Measurements from ENCODE around the gene MPPE1.
A peak's percentile ranks its signal among the peaks of the same experiment; 100 is the strongest.
"Not testable (repeated sequence)": the region's sequence is repeated elsewhere in the genome, so short reads cannot be mapped to it uniquely, and the experiment has no call there.

The MPPE1 gene

DNA sequence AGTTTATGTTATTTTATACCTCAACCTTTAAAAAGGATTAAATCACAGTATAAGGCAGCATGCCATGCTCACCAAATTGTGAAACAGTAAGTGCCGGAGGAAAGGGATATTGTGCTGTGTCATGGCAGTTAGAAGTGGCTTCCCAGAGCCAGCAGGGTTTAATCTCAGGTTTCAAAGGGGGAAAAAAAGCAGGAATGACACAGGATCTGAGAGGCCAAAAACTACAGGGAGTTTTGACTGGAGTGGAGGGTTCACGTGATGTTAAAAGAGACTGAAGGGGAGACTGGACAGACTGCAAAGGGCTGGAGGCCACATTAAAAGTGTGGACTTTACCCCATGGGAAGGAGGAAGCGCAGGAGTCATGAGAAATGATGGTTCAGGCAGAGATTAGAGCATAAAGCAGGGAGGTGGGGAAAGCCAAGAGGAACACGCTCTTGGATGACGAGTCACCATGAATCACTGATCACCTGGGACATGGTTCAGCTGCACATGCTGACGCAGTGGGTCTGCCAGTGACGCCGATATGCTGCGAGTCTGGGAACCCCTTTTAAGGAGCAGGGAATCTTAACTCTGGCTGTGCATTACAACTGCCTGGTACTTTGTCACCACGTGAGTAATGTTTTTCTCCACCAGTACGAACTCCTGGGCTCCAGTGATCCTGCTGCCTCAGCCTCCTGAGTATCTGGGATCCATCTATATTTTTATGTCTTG, 50.8 kb downstream of the MPPE1 start:
- DNase-seq (ENCODE audit: low read depth) = peak; percentile 98

DNA sequence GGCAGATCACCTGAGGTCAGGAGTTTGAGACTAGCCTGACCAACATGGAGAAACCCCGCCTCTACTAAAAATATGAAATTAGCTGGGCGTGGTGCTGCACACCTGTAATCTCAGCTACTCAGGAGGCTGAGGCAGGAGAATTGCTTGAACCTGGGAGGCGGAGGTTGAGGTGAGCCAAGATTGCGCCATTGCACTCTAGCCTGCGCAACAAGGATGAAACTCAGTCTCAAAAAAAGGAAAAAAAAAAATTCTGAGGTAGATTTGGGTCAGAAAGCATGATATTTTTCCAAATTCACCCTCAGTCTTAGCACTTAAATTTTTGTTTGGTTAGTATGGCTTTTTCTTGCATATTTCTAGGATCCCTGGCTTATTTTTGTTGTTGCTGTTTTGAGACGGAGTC, 53.6 kb downstream of the MPPE1 start:
- not testable (repeated sequence) for DNase-seq (ENCODE audit: low read depth)

DNA sequence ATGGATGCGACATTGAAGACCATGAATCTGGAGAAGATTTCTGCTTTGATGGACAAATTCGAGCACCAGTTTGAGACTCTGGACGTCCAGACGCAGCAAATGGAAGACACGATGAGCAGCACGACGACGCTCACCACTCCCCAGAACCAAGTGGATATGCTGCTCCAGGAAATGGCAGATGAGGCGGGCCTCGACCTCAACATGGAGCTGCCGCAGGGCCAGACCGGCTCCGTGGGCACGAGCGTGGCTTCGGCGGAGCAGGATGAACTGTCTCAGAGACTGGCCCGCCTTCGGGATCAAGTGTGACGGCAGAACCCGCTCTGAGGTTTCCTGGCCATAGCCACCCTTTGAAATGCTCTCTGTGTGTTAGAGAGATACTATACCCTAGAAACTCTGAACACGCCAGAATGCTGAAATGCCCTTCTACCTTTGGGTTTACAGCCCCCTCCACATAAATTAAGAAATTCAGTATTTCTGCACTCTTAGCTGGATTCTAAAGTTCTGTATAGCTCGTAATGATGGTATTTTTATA, 56.2 kb downstream of the MPPE1 start:
- peak; percentile 33 for DNase-seq (ENCODE audit: low read depth)

DNA sequence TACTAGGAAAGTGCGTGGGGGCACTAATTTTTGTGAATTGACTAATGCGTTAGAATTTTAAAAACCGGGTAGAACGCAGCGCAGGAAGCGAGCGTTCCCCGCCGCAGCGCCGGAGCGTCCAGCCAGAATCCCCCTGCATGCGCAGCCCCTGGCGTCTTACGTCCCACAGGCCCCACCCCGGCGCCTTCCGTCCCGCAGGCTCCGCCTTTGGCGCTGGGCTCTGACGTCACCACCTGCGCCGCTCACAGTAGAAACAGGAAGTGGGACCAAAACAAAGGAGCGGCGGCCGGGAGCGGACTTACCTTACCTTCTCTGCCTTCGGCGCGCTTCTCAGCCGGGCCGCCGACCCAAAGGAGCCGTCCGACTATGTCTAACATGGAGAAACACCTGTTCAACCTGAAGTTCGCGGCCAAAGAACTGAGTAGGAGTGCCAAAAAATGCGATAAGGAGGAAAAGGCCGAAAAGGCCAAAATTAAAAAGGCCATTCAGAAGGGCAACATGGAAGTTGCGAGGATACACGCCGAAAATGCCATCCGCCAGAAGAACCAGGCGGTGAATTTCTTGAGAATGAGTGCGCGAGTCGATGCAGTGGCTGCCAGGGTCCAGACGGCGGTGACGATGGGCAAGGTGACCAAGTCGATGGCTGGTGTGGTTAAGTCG, 56.8 kb downstream of the MPPE1 start, which contains the start of gene CHMP1B:
CHMP1B (plus strand) TSS at position 268 of the 660 bp plus-strand sequence; CDS start at position 367, 99 bp downstream.
- peak; percentile 97 for DNase-seq (ENCODE audit: low read depth)

DNA sequence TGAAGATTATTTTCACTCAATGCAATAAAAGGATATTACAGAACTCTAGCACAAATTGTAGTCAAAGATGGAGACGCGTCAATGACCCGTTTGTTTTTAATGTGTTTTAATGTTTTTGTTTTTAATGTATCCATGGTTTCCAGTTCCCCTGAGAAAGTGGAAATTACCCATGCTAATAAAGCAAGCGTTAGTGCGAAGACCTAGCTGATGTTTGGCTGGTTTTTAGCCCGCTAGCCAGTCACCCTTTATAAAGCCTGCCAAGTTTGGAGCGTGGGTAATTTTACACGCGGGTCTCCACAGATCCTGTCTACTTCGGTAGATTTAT, 57.3 kb downstream of the MPPE1 start:
- DNase-seq (ENCODE audit: low read depth) = peak; percentile 74

DNA sequence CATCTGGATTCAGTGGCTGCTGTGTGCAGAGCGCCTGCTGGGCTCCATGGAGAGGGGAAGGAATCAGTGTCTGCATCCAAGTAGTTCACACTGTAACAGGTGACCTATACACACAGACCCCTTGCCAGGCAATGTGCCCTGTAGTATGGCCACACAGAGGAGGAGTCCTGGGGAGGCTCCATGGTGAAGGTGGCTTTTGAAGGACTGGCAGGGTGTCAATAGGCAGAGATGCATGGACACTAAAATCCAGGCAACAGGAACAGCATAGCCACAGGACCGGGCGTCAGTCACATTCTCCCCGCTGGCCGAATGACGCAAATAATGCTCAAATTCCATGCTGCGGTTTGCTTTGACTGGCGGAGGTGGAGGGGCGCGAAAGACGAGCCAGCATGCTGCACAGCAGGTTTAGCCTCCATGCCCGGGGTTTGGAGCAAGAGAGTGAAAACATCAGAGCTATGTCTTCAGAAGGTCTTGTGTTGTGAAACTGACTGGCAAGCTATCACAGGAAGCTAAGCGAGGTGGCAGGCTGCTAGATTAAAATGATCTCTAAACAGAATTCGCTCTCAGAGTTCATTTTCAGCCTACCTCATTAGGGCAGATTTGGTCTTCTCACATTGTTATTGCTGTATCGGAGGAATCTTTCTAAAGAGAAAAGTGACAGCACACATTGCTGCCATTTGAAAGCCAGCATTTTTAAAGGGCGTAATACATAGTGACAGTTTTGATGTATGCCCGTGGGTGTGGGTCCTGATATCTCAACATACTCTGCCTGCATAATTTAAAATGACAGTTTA, 58.1 kb downstream of the MPPE1 start:
- DNase-seq (ENCODE audit: low read depth) = peak; percentile 96

DNA sequence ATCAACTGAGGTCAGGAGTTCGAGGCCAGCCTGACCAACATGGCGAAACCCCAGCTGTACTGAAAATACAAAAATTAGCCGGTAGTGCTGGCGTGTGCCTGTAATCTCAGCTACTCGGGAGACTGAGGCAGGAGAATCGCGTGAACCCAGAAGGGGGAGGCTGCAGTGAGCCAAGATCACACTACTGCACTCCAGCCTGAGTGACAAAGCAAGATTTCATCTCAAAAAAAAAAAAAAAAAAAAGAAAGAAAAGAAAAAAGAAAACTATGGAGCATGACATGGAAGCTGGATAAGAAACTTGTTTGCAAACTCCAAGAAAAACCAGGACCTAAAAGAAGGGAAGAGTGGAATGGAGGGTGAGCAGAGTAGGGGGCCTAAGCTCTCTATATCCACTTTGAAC, 58.8 kb downstream of the MPPE1 start:
- DNase-seq (ENCODE audit: low read depth) = no peak

DNA sequence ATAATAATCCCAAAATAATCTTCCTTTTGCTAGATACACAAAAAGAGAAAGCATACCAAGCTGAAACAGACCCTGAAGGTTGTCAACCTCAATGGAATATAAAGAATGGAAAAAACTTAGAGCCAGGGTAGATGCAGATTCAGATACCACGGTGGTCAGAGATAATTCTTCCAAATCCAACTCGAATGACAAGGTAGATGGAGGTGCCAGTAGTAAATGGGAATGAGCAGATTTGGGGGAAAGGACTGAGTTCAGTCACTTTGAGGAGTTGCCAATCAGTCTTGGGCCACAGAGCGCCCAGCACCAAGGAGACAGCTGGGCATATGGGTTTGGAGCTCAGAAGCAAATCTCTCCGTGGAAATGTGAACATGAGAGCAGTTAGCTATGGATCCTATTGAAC, 60.3 kb downstream of the MPPE1 start:
- no peak for DNase-seq (ENCODE audit: low read depth)

DNA sequence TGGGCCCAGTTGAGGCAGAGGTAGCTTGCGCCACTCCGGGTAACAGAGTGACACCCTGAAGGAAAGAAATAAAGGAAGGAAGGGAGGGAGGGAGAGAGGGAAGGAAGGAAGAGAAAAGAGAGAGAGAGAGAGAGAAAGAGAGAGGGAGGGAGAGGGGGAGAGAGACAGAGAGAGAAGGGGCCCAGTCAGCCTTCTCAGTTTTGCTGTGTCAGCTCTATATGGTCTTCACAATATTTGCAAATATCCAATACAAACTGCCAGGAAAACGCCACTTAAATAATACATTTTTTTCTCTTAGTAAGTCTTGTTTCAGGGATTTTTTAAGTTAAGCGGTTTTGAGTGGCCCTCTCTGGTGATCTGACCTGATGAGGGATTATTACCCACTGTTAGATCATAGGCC, 62.5 kb downstream of the MPPE1 start:
- DNase-seq (ENCODE audit: low read depth) = no peak

DNA sequence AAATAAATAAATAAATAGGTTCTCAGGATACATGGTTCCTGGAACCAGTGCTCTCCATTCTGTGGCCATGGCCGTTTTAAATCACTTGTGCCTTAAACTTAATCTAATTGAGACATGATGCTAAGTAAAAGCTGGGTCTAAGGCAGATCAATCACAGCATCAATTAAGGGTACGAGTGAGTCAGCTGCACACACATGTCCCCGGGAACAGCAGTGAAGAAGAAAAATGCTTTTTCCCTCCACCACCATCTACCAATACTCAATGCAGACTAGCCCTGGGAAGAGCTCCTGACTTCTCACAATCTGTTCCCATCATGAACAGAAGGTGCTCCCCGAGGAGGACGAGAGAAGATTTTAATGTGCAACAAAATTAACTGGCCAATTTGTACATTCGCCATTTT, 63.7 kb downstream of the MPPE1 start:
- DNase-seq (ENCODE audit: low read depth) = no peak

DNA sequence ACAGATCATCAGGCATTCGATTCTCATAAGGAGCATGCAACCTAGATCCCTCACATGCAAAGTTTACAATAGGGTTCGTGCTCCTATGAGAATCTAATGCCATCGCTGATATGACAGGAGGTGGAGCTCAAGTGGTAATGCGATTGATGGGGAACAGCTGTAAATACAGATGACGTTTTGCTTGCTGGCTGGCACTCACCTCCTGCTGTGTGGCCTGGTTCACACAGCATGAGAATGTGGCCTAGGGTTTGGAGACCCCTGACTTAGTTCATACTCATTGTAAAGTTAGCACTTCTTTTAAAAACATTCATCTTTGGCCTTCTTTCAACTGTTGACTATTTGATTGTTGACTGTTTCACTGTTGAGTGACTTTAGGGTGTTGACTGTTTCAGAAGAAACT, 65.6 kb downstream of the MPPE1 start:
- DNase-seq (ENCODE audit: low read depth) = no peak

DNA sequence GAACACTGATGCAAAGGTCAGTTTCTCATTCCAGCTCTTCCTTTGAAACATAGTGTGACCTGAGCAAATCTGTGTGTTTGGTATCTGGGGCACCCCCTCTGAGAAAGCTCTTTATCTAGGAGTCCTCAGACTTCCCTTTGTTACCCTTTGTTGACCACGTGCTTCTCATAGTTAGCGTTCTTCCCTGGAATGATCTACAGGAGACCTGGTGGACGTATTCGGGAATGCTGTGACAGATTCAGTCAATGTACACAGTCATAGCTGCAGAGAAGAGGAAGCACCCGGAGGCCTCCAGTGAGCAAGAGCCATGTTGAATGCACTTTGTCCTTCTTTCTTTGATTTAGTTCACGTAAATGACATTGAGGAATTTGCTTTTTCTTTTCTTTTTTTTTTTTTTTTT, 67.6 kb downstream of the MPPE1 start:
- no peak for DNase-seq (ENCODE audit: low read depth)

DNA sequence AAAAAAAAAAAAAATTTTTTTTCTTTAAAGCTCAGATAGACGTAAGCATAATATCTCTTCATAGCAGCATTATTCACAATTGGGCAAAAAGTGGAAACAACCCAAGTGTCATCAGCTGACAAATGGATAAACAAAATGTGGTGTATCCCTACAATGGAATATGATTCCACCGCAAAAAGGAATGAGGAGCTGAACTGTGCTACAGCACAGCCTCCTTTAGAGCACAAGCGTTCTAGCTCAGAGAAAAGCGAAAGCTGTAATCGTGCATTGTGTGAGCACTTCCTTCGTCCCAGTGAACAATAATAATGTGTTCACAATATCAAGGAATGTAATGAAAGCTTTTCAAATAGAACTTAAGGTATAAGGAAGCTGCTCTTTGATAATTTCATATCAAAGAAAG, 68.6 kb downstream of the MPPE1 start:
- no peak for DNase-seq (ENCODE audit: low read depth)

DNA sequence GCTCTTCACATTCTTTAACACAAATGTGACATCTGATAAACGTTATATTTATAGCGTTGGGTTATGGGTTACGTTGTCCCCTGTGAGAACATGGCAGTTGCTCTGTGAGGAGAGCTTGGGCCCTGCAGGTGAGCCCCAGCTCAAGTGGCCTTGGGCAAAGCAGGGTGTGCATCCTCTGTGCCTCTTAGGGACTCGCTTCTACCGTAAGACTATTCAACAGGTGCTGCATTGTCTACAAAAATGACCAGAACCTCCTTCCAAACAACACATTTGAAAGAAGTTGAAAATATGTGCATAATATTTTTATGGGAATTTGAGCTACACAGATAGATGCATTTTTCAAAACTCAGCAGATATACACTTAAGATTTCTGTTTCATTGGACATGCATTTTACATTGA, 73.3 kb downstream of the MPPE1 start:
- no peak for DNase-seq (ENCODE audit: low read depth)

Measured in fibroblast of gingiva (primary cell).